Keratinocyte (primary cell): ENCODE data around the gene FAM78B. TPM values are rescaled to one million over a fixed set of nuclear protein-coding genes. Genes with fewer than 3 reads are reported as not detected.

Experiments
- DNase-seq: peaks from one replicate; pipeline ENCODE4 v3.0.0-alpha.2; 2011; ENCODE audit warnings: low read depth, missing footprints, low spot score
- FAIRE-seq: peaks from 2 replicates; lab custom pipeline; 2011; peaks lifted over from hg19 to GRCh38; lab: Jason Lieb, UNC
- H2AFZ ChIP-seq: 2 replicates; pipeline ENCODE4 v1.6.0; 2012; ENCODE audit warnings: low read length, control low read depth, inconsistent platforms; ENCODE audit not compliant: control insufficient read depth
- H3K27ac ChIP-seq: 2 replicates; pipeline ENCODE4 v1.5.1; 2011; ENCODE audit warnings: low read length; ENCODE audit not compliant: control insufficient read depth, insufficient read depth
- H3K27me3 ChIP-seq: 3 replicates; pipeline ENCODE4 v1.6.0; 2011; ENCODE audit warnings: low read length; ENCODE audit not compliant: control insufficient read depth, insufficient read depth; ENCODE audit errors: extremely low read depth
- H3K36me3 ChIP-seq, 2 experiments: 2 replicates in 1 of 2; 3 replicates in 1 of 2; pipeline ENCODE4 v1.5.1; 2011; ENCODE audit warnings: low read length in 2 of 2, mild to moderate bottlenecking in 1 of 2; ENCODE audit not compliant: control insufficient read depth in 2 of 2, insufficient read depth in 2 of 2; ENCODE audit errors: extremely low read depth in 1 of 2
- H3K4me1 ChIP-seq: 3 replicates; pipeline ENCODE4 v1.5.1; 2011; ENCODE audit warnings: low read length; ENCODE audit not compliant: control insufficient read depth, insufficient read depth; ENCODE audit errors: extremely low read depth
- H3K4me2 ChIP-seq: 3 replicates; pipeline ENCODE4 v1.6.0; 2011; ENCODE audit warnings: low read depth, low read length; ENCODE audit not compliant: control insufficient read depth, insufficient read depth; ENCODE audit errors: extremely low read depth
- H3K4me3 ChIP-seq, 3 experiments: fragments of 200-600 bp in 1 of 3; sonication (generic) in 1 of 3; 2 replicates in 2 of 3; 3 replicates in 1 of 3; pipeline ENCODE4 v1.5.1; 2011 to 2016; ENCODE audit warnings: low read length in 3 of 3, mild to moderate bottlenecking in 3 of 3, control low read depth in 2 of 3, inconsistent platforms in 1 of 3, low read depth in 1 of 3, mixed read lengths in 1 of 3, mixed run types in 1 of 3, moderate library complexity in 1 of 3; ENCODE audit not compliant: control insufficient read depth in 2 of 3, insufficient read depth in 2 of 3; ENCODE audit errors: extremely low read depth in 1 of 3
- H3K79me2 ChIP-seq: 2 replicates; pipeline ENCODE4 v1.6.0; 2012; ENCODE audit warnings: low read length; ENCODE audit not compliant: control insufficient read depth, insufficient read depth
- H3K9ac ChIP-seq: 3 replicates; pipeline ENCODE4 v1.6.0; 2011; ENCODE audit warnings: low read length; ENCODE audit not compliant: control insufficient read depth, insufficient read depth; ENCODE audit errors: extremely low read depth
- H3K9me1 ChIP-seq: 3 replicates; pipeline ENCODE4 v1.6.0; 2011; ENCODE audit warnings: low read length; ENCODE audit not compliant: control insufficient read depth, insufficient read depth; ENCODE audit errors: extremely low read depth
- H3K9me3 ChIP-seq: 2 replicates; pipeline ENCODE4 v1.5.1; 2012; ENCODE audit warnings: low read depth, low read length; ENCODE audit not compliant: control insufficient read depth
- H4K20me1 ChIP-seq: 3 replicates; pipeline ENCODE4 v1.6.0; 2011; ENCODE audit warnings: low read length; ENCODE audit not compliant: control insufficient read depth, insufficient read depth; ENCODE audit errors: extremely low read depth
- EZH2 ChIP-seq: IDR thresholded peaks from one replicate; pipeline ENCODE4 v1.6.1; 2012; ENCODE audit warnings: inconsistent platforms, mild to moderate bottlenecking, low read length, moderate library complexity
- dilution Hi-C: fragments of 300-500 bp; cut with MboI; formaldehyde crosslinking; loops from one replicate; pipeline ENCODE4 v1.7.0; 2020; ENCODE audit warnings: low sequenced_read_pairs; ENCODE audit not compliant: extremely low pct_ligation_motif_present
- polyA plus RNA-seq, 5 experiments: library from polyadenylated mRNA; depleted of rRNA in 3 of 5; stranded (reverse) in 3 of 5; stranded (forward) in 1 of 5; unstranded in 1 of 5; fragments of >200 nt; gene quantifications; 1 replicate in 1 of 5; 2 replicates in 3 of 5; 3 replicates in 1 of 5; pipeline versions ENCODE4 v1.2.1 to v1.2.3, GENCODE V29; 2011 to 2012; ENCODE audit warnings: missing spikeins in 2 of 5, low read depth in 1 of 5, low replicate concordance in 1 of 5
- TF ChIP-seq, protein P1 (sequence below), 3 experiments: IDR thresholded peaks in 1 of 3; conservative IDR thresholded peaks in 1 of 3; optimal IDR thresholded peaks in 1 of 3; 2 replicates in 2 of 3; 3 replicates in 1 of 3; pipeline versions ENCODE3 to v1.5.1; 2011; ENCODE audit warnings: low read length in 3 of 3, mild to moderate bottlenecking in 3 of 3, moderate library complexity in 2 of 3, control low read depth in 1 of 3, inconsistent platforms in 1 of 3; ENCODE audit not compliant: insufficient read depth in 2 of 3; ENCODE audit errors: extremely low read depth in 1 of 3

Gene FAM78B
- polyA plus RNA-seq, 1 donor (not counting 4 experiments of a cell fraction or from before 2014, with no cell fraction given): 0.07 TPM

DNA sequence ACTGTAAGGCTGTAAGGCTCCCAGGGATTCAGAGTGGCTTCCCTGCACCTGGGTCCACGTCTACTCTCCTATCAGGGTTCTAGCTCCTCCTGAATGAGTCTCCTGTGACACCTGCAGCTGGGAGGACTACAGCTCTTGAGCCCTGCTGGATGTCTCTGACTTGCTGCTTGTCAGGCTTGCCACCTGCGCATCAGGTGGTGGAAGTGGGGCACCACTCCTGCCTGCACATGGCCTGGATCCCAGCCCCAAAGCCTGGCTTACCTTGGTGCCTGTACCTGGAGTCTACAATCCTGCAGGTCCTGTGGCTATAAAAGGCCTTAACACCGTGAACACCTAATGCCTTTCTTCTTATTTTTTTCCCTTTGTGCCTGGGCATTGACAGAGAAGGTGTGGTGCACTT lies 82.2 kb downstream of the FAM78B start:
- no peak for DNase-seq
- Histone ChIP-seq H3K4me1 (no peaks in the 10 kb centered on the region), H3K27ac (no peak overlapping the region), H3K4me3 (no peak overlapping the region), H3K79me2 (no peaks in the 10 kb centered on the region), H3K27me3 (no peaks in the 10 kb centered on the region), H4K20me1 (no peaks in the 10 kb centered on the region), H2AFZ (no peak overlapping the region), H3K4me2 (no peak overlapping the region), H3K9me1 (no peaks in the 10 kb centered on the region), H3K36me3 (no peaks in the 10 kb centered on the region), H3K9me3 (peaks cover 1% of the 10 kb centered on the region), H3K9ac (no peak overlapping the region)
- FAIRE-seq: no peak
- dilution Hi-C loops: no loop called here
- TF ChIP-seq EZH2: no peak

DNA sequence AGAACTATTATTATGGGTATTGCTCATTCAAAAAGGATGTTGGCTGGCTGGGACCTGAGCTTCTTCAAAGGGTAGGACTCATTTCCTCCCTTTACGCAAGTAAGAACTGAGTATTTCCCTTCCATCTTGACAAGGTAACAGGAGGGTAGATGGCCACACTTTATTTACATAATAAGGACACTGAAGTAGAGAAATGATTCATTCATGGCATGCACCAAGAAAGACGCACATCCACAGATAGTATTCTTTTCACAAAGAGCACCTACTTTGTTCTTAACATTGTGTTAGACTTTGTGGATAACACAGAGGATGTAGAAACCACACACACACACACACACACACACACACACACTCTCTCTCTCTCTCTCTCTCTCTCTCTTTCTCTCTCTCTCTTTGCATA lies 82.9 kb downstream of the FAM78B start:
- Histone ChIP-seq H3K27me3 (no peaks in the 10 kb centered on the region), H3K9ac (no peak overlapping the region), H3K9me1 (no peaks in the 10 kb centered on the region), H3K4me1 (no peaks in the 10 kb centered on the region), H3K4me2 (no peak overlapping the region), H3K27ac (no peak overlapping the region), H3K9me3 (peaks cover 1% of the 10 kb centered on the region), H3K79me2 (no peaks in the 10 kb centered on the region), H3K36me3 (no peaks in the 10 kb centered on the region), H3K4me3 (no peak overlapping the region), H4K20me1 (no peaks in the 10 kb centered on the region), H2AFZ (no peak overlapping the region)
- no peak for FAIRE-seq
- no peak for DNase-seq
- TF ChIP-seq EZH2: no peak
- TF ChIP-seq, protein P1, sequence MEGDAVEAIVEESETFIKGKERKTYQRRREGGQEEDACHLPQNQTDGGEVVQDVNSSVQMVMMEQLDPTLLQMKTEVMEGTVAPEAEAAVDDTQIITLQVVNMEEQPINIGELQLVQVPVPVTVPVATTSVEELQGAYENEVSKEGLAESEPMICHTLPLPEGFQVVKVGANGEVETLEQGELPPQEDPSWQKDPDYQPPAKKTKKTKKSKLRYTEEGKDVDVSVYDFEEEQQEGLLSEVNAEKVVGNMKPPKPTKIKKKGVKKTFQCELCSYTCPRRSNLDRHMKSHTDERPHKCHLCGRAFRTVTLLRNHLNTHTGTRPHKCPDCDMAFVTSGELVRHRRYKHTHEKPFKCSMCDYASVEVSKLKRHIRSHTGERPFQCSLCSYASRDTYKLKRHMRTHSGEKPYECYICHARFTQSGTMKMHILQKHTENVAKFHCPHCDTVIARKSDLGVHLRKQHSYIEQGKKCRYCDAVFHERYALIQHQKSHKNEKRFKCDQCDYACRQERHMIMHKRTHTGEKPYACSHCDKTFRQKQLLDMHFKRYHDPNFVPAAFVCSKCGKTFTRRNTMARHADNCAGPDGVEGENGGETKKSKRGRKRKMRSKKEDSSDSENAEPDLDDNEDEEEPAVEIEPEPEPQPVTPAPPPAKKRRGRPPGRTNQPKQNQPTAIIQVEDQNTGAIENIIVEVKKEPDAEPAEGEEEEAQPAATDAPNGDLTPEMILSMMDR (optimal IDR thresholded peaks at IDR 0.05 in 1 of 3, IDR thresholded peaks at IDR 0.05 in 1 of 3, conservative IDR thresholded peaks at IDR 0.05 in 1 of 3; ENCODE audit: extremely low read depth in 1 of 3, insufficient read depth in 2 of 3, low read length in 3 of 3): no peak
- dilution Hi-C loops: no loop called here

DNA sequence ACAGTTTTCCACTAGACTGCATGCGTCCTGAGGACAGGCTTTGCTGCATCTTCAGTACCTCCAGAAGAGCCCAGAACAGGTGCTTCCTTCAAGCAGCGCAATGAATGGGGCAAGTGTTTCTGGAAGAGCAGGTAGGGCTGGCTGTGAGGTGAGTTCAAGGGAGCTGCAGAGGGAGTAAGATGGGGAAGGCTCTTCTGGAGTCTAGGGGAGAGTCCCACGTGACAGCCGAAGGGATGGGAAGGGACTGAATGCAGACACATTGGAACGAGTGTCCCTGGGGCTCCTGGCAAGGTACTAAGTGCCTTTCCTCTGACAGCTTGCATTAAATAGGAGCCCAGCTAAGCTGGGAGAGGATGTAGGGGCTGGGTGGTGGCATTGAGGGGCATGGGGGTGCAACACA lies 84.2 kb downstream of the FAM78B start:
- no peak for FAIRE-seq
- no peak for TF ChIP-seq EZH2
- TF ChIP-seq, protein P1 (optimal IDR thresholded peaks at IDR 0.05 in 1 of 3, IDR thresholded peaks at IDR 0.05 in 1 of 3, conservative IDR thresholded peaks at IDR 0.05 in 1 of 3; ENCODE audit: extremely low read depth in 1 of 3, insufficient read depth in 2 of 3, low read length in 3 of 3): no peak

More for the DNA sequence above, 84.2 kb downstream of the FAM78B start:
- Histone ChIP-seq H3K27ac (no peak overlapping the region), H3K79me2 (no peaks in the 10 kb centered on the region), H3K4me3 (no peak overlapping the region), H3K9me3 (no peaks in the 10 kb centered on the region), H3K9ac (no peak overlapping the region), H3K4me1 (no peaks in the 10 kb centered on the region), H3K4me2 (no peak overlapping the region), H3K27me3 (no peaks in the 10 kb centered on the region), H2AFZ (no peak overlapping the region), H4K20me1 (no peaks in the 10 kb centered on the region), H3K36me3 (no peaks in the 10 kb centered on the region), H3K9me1 (no peaks in the 10 kb centered on the region)
- DNase-seq: no peak
- dilution Hi-C loops: no loop called here
